ENCODE measurements around the gene SORCS1. TPM values are rescaled to one million over a fixed set of nuclear protein-coding genes. Genes with fewer than 3 reads are reported as not detected.

The SORCS1 gene
- total RNA-seq, 1 donor: not detected

DNA sequence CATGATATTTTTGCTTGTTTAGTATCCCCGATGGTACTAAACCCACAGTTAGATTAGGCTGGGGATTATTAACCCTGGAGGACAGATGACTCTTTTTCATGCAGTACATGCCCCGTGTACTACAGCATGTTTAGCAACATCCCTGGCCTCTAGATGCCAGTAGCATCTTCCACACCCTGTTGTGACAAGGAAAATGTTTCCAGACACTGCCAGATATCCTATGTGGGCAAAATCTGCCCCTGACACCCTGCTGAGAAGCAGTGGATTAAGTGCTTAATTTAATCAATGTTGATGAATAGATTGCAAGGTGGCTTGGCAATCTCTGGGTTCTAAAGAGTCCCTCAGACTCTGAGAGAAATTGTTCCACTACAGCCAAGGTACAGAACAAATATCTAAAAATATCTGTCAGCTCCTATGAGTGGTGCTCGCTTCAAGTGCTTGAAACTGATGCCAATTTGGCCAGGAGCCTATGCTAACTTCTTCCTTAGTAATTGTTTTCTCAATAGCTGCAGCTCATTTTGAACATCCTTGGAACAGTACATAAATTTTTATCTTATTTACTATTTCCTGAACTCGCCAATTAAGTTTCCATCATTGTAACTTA, 247.0 kb downstream of the SORCS1 start:
- TF ChIP-seq, protein P1, sequence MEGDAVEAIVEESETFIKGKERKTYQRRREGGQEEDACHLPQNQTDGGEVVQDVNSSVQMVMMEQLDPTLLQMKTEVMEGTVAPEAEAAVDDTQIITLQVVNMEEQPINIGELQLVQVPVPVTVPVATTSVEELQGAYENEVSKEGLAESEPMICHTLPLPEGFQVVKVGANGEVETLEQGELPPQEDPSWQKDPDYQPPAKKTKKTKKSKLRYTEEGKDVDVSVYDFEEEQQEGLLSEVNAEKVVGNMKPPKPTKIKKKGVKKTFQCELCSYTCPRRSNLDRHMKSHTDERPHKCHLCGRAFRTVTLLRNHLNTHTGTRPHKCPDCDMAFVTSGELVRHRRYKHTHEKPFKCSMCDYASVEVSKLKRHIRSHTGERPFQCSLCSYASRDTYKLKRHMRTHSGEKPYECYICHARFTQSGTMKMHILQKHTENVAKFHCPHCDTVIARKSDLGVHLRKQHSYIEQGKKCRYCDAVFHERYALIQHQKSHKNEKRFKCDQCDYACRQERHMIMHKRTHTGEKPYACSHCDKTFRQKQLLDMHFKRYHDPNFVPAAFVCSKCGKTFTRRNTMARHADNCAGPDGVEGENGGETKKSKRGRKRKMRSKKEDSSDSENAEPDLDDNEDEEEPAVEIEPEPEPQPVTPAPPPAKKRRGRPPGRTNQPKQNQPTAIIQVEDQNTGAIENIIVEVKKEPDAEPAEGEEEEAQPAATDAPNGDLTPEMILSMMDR (IDR thresholded peaks at IDR 0.05; ENCODE audit: insufficient read depth, low read depth, low read length): no peak
- H3K4me3 ChIP-seq (ENCODE audit: low read depth, low read length): no peak overlapping the region
- DNase-seq (ENCODE audit: low read depth): no peak

DNA sequence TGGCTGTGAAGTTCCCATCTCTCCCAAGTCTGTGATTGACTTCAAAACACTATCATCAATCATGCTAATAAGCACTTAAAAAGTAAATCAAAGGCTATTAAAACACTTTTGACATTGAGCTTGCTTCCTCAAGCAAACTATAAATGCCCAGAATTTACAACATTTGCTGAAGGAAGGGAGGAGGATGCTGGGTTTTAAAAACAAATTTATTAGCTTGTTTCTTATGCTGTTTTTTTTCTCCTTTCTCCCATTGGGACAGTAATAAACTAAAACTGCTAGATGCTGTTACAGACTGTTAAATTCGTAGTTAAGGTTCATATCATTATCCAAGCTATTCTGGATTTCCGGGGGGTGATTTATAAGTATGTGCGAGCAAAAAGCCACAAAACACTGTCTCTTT, 250.5 kb downstream of the SORCS1 start:
- no peak overlapping the region for H3K4me3 ChIP-seq (ENCODE audit: low read depth, low read length)
- DNase-seq (ENCODE audit: low read depth): no peak
- TF ChIP-seq, protein P1 (IDR thresholded peaks at IDR 0.05; ENCODE audit: insufficient read depth, low read depth, low read length): no peak

DNA sequence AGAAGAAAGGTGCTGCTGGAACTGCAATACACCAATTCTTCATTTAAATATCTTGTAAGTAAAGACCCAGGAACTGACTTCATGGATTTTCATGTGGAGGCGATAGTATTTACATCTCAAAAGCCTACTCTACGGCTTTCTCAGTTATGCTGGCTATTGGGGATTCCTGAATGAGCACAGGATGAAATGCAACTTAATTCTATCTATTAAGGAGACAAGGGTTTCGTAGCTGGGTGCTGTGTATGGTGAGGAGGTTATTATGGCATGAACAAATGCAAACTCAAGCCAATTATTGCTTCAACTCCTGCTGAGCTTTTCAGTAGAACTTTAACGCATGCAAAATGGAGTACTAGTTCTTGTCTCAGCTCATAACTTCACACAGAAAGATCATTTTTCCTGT, 251.2 kb downstream of the SORCS1 start:
- TF ChIP-seq, protein P1 (IDR thresholded peaks at IDR 0.05; ENCODE audit: insufficient read depth, low read depth, low read length): no peak
- DNase-seq (ENCODE audit: low read depth): no peak
- no peak overlapping the region for H3K4me3 ChIP-seq (ENCODE audit: low read depth, low read length)

DNA sequence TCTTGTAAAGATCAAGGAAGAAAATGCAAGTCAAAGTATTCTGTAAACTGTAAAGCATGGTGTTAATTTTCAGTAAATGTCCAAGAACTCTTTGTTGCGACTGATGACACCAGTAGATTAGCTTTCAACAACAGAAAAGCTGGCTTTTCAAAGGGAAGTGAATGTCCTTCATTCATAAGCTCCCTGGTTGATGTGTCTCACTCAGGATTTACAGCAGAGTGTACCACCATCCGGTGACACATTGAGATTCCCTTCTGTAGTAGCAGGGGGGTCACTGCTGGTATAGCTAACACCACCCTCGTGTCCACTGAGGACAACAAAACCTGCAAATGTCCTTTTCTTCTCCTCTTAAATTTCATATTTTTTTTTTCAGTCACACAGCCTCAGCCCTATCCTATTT, 253.4 kb downstream of the SORCS1 start:
- H3K4me3 ChIP-seq (ENCODE audit: low read depth, low read length): no peak overlapping the region
- no peak for DNase-seq (ENCODE audit: low read depth)
- TF ChIP-seq, protein P1 (IDR thresholded peaks at IDR 0.05; ENCODE audit: insufficient read depth, low read depth, low read length): no peak

DNA sequence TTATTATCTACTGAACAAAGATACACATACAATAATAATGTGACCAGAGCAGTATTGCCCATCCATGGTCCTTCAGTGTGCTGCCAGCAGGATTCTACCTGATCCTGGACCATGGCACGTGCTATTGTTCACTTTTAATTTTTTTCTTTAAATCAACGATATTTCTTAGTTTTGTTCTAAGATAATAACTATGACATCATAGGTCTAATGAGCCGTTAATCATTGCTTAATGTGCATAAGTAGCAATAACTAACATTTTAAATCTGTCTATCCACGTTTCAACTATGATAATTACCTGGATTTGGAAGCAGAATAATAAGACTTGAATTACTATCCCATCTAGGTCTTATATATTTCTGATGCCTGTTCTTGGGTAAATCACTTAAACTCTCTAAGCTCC, 253.8 kb downstream of the SORCS1 start:
- DNase-seq (ENCODE audit: low read depth): no peak
- TF ChIP-seq, protein P1 (IDR thresholded peaks at IDR 0.05; ENCODE audit: insufficient read depth, low read depth, low read length): no peak
- H3K4me3 ChIP-seq (ENCODE audit: low read depth, low read length): no peak overlapping the region

DNA sequence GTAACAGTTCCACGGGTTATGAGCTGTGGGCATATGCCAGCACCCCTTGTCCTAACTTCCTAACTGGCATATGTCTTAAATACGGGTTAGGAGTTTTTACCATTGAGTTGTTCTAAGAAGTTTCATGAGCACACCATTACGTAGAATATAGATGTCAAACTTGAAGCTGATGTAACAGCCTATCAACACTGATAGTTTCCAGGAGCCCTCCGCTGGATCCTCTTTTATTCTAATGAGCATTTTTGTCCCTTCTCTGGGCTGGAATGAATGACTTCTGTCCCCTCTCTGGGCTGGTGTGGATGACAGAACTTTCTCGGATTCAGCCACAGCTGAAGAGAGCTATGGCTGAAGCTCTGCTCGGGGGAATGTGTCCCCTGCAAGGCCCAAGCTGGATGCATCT, 256.3 kb downstream of the SORCS1 start:
- H3K4me3 ChIP-seq (ENCODE audit: low read depth, low read length): no peak overlapping the region
- no peak for DNase-seq (ENCODE audit: low read depth)
- TF ChIP-seq, protein P1 (IDR thresholded peaks at IDR 0.05; ENCODE audit: insufficient read depth, low read depth, low read length): no peak

DNA sequence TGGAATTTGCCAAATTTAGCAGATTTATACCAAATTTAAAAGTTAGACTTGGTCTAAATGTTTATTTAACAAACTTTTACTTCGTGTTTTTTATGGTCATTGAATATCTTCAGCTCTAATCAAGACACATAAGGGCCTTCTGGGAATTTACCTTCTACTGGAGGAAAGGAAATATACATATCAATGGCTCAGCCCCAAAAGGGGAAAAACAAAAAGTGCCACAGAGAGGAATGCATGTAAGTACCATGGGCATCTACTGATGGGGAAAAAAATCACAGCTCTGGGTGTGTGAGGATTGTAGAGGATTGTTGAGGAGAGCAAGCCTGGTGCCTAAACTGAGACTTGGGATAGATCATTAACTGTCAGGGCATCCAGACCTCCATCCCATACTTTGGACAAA, 260.3 kb downstream of the SORCS1 start:
- TF ChIP-seq, protein P1 (IDR thresholded peaks at IDR 0.05; ENCODE audit: insufficient read depth, low read depth, low read length): no peak

More for the DNA sequence above, 260.3 kb downstream of the SORCS1 start:
- H3K4me3 ChIP-seq (ENCODE audit: low read depth, low read length): no peak overlapping the region
- DNase-seq (ENCODE audit: low read depth): no peak
